MCF 10A (cell line): Measurements from ENCODE around the gene RNF208. TPM values are rescaled to one million over a fixed set of nuclear protein-coding genes. Genes with fewer than 3 reads are reported as not detected.

ENCODE experiments used
- BruUV-seq: library from RNA; stranded (reverse); fragments of 400-500 nt; replicated peaks from 2 replicates; lab custom pipeline; 2021; lab: Mats Ljungman, UMichigan
- CTCF ChIA-PET: fragments of 300-600 bp; sonication (Branson Sonifier 250); formaldehyde crosslinking; extraction: SDS; loops from one replicate; lab custom pipeline; 2021; ENCODE audit warnings: antibody characterized with exemption, inconsistent platforms; lab: Yijun Ruan, JAX
- POLR2A ChIA-PET: fragments of 300-600, 350-650 bp; sonication (Branson Sonifier 250); formaldehyde crosslinking; extraction: SDS; loops from one replicate; lab custom pipeline; 2020; ENCODE audit warnings: antibody characterized with exemption, inconsistent platforms; lab: Yijun Ruan, JAX
- DNase-seq: peaks from one replicate; pipeline ENCODE4 v3.0.0-alpha.2; 2018; ENCODE audit not compliant: unreplicated experiment
- H3K27ac Mint-ChIP-seq: one replicate; pipeline ENCODE4 v1.8.0; 2022; ENCODE audit warnings: mild to moderate bottlenecking, low read depth, mixed read lengths; ENCODE audit not compliant: unreplicated experiment
- H3K27me3 Mint-ChIP-seq: one replicate; pipeline ENCODE4 v1.8.0; 2022; ENCODE audit warnings: mixed read lengths; ENCODE audit not compliant: insufficient read depth, unreplicated experiment
- H3K36me3 Mint-ChIP-seq: one replicate; pipeline ENCODE4 v1.8.0; 2022; ENCODE audit warnings: mild to moderate bottlenecking, moderate library complexity, mixed read lengths; ENCODE audit not compliant: insufficient read depth, unreplicated experiment
- H3K4me1 Mint-ChIP-seq: one replicate; pipeline ENCODE4 v1.8.0; 2022; ENCODE audit warnings: mixed read lengths; ENCODE audit not compliant: insufficient read depth, unreplicated experiment
- H3K4me3 Mint-ChIP-seq: one replicate; pipeline ENCODE4 v1.8.0; 2022; ENCODE audit warnings: mild to moderate bottlenecking, moderate library complexity, mixed read lengths; ENCODE audit not compliant: unreplicated experiment
- H3K9me3 Mint-ChIP-seq: one replicate; pipeline ENCODE4 v1.8.0; 2022; ENCODE audit warnings: mixed read lengths; ENCODE audit not compliant: unreplicated experiment
- CTCF ChIP-seq: fragments of 200-600 bp; IDR thresholded peaks from one replicate; pipeline ENCODE4 v1.8.0; 2022; ENCODE audit warnings: antibody characterized with exemption, mild to moderate bottlenecking; ENCODE audit not compliant: unreplicated experiment
- intact Hi-C: fragments of 100-400 bp; cut with micrococcal nuclease; formaldehyde crosslinking; loops from 2 replicates; pipeline ENCODE4 v1.14.1; 2022
- total RNA-seq: library from RNA; stranded (reverse); gene quantifications from 2 replicates; pipeline ENCODE4 v1.2.3, GENCODE V29; 2022

The RNF208 gene
- total RNA-seq, 1 experiment from 2014 or later: 2.5 TPM

DNA sequence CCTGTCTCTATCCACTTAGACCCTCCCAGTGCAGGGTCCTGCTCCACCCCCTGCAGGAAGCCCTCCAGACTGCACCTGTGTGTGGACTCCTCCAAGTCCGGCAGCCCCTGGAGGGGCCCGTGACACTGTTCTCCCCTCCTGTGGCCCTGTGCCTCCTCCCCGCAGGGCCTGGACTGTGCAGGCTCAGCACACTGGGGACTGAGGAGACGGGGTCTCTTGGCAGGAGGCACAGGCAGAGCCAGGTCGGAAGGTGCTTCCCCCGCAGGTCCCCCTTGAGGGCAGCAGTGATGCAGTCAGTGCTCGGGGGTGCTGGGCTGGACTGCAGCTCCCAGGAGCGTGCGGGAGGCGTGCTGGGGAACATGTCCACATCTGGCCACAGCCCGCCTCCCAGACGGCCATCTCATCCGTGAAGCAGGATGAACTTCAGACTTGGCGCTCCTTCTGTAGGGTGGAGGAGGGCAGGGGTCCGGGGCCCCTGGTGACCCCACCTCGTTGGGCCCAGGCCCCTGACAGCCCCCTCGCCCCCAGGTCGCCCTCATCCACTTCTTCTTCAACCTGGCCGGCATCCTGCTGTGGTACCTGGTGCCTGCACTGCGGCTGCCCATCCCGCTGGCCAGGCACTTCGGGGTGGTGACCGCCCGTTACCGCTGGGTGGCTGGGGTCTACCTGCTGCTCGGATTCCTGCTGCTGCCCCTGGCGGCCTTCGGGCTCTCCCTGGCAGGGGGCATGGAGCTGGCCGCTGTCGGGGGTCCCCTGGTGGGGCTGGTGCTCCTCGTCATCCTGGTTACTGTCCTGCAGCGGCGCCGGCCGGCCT lies 13.6 kb upstream of the RNF208 start:
- intact Hi-C loops: no loop called here
- Mint-ChIP-seq H3K27me3 (no peaks in the 10 kb centered on the region), H3K4me3 (no peak overlapping the region), H3K4me1 (no peaks in the 10 kb centered on the region), H3K36me3 (peaks cover 13% of the 10 kb centered on the region), H3K9me3 (no peaks in the 10 kb centered on the region), H3K27ac (no peak overlapping the region)
- DNase-seq: no peak
- BruUV-seq: no TSS peak
- ChIA-PET POLR2A (interaction anchor here (1.0 to 1.8 kb wide), 3 partner anchors 10 to 47 kb away, joined by 4 to 16 read pairs (median 5); partner anchors contain the start of genes ANAPC2, CYSRT1, SSNA1 and TPRN), CTCF (interaction anchor here (0.6 to 1.9 kb wide), 10 partner anchors 23 to 206 kb away, joined by 3 to 8 read pairs (median 4); partner anchors contain the start of gene TOR4A)
- TF ChIP-seq CTCF: no peak

DNA sequence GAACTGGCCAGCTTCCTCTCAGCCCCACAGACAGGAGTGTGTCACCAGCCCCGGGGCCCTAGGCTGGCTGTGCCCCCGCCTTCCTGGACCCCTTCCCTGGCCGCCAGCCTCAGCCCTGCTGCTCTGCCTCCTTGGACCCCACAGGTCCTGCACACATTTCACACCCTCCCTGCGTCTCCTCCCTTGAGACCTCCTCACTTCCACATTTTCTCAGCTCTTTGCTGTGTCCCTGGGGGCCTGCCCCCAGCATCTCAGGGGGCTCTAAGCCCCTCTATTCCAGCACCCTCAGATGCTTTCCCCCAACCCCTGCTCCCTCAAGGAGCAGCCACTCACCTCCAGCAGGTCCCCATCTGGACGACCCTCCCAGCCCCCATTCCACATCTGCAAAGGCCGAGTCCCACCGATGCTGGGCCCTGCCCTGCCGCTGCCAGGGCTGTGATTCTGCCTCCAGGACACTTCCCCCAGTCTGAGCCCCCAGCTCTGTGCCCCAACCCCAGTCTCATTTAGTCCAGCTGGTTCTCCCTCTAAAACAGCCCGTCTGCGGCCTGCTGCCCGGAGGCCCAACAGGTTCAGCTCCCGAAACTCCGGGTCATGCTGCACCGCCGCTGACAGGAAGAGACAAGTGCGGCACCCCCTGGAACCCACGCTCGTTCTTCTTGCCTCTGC lies 12.9 kb upstream of the RNF208 start:
- TF ChIP-seq CTCF: no peak
- H3K36me3 Mint-ChIP-seq: peaks cover 12% of the 10 kb centered on the region
- no peaks in the 10 kb centered on the region for H3K9me3 Mint-ChIP-seq
- no peak overlapping the region for H3K27ac Mint-ChIP-seq
- ChIA-PET POLR2A (no interaction called here), CTCF (interaction anchor here (0.6 to 1.7 kb wide), 5 partner anchors 31 to 532 kb away, joined by 3 to 4 read pairs (median 4); no protein-coding TSS in a partner anchor)
- no peaks in the 10 kb centered on the region for H3K27me3 Mint-ChIP-seq
- H3K4me3 Mint-ChIP-seq: no peak overlapping the region
- BruUV-seq: no TSS peak
- H3K4me1 Mint-ChIP-seq: no peaks in the 10 kb centered on the region
- DNase-seq: no peak
- intact Hi-C loops: no loop called here

DNA sequence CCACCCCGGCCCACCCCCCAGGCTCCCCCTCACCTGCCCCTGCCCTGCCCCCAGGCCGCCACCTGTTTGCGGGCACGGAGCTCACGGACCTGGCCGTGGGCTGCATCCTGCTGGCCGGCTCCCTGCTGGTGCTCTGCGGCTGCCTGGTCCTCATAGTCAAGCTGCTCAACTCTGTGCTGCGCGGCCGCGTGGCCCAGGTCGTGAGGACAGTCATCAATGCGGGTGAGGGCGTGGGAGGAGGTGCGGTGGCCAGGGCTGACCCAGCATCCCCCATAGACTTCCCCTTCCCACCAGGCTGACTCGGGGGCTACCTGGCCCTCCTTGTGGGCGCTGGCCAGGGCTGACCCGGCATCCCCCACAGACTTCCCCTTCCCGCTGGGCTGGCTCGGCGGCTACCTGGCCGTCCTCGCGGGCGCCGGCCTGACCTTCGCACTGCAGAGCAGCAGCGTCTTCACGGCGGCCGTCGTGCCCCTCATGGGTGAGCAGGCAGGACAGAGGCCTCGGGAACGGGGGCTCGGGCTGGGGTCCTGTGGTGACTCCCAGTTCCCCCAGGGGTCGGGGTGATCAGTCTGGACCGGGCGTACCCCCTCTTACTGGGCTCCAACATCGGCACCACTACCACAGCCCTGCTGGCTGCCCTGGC lies 12.1 kb upstream of the RNF208 start:
- no peak for TF ChIP-seq CTCF
- no peaks in the 10 kb centered on the region for H3K9me3 Mint-ChIP-seq
- H3K36me3 Mint-ChIP-seq: peaks cover 7% of the 10 kb centered on the region
- no TSS peak for BruUV-seq
- intact Hi-C loops: no loop called here
- no peaks in the 10 kb centered on the region for H3K27me3 Mint-ChIP-seq
- no peak overlapping the region for H3K27ac Mint-ChIP-seq
- no peak for DNase-seq
- ChIA-PET POLR2A (no interaction called here), CTCF (interaction anchor here (1.7 kb wide), 1 partner anchor 114 kb away, joined by 4 read pairs; no protein-coding TSS in a partner anchor)
- no peak overlapping the region for H3K4me3 Mint-ChIP-seq
- no peaks in the 10 kb centered on the region for H3K4me1 Mint-ChIP-seq
